Breast epithelium (tissue), 4 donors: ENCODE measurements around the gene RBM38. TPM values are rescaled to one million over a fixed set of nuclear protein-coding genes. Genes with fewer than 3 reads are reported as not detected.

Experiments
- DNase-seq, 2 donors: peaks; one replicate each; pipeline ENCODE4 v3.0.0-alpha.2; 2019; ENCODE audit warnings: low spot score in 2 of 2
- H3K27ac ChIP-seq, 2 donors: fragments of 200-600 bp; sonication (generic) in 1 of 2; one replicate each; pipeline ENCODE4 v1.5.1; 2016 to 2019; ENCODE audit warnings: mild to moderate bottlenecking in 1 of 2
- H3K27me3 ChIP-seq, 2 donors: fragments of 200-600 bp; sonication (generic) in 1 of 2; one replicate each; pipeline versions ENCODE4 v1.5.1 to v1.6.0; 2017 to 2019; ENCODE audit warnings: control low read depth in 1 of 2, mild to moderate bottlenecking in 1 of 2
- H3K36me3 ChIP-seq: fragments of 200-600 bp; one replicate; pipeline ENCODE4 v1.5.1; 2019
- H3K4me1 ChIP-seq, 2 donors: fragments of 200-600 bp; sonication (generic); one replicate each; pipeline ENCODE4 v1.5.1; 2016 to 2019; ENCODE audit warnings: control low read depth in 1 of 2
- H3K4me3 ChIP-seq, 3 donors: fragments of 200-600 bp; sonication (generic); 1 replicate in 2 of 3; 2 replicates in 1 of 3; pipeline ENCODE4 v1.5.1; 2016 to 2019; ENCODE audit warnings: mild to moderate bottlenecking in 3 of 3, moderate library complexity in 2 of 3
- H3K9me3 ChIP-seq, 2 donors: fragments of 200-600 bp; sonication (generic) in 1 of 2; one replicate each; pipeline ENCODE4 v1.5.1; 2016 to 2019; ENCODE audit warnings: control low read depth in 1 of 2
- POLR2A ChIP-seq: fragments of 450-650 bp; IDR thresholded peaks from one replicate; pipeline ENCODE4 v1.6.1; 2016; ENCODE audit warnings: antibody characterized with exemption, mild to moderate bottlenecking, moderate library complexity
- POLR2AphosphoS5 ChIP-seq, 3 donors: sonication (generic); formaldehyde crosslinking; IDR thresholded peaks; one replicate each; pipeline ENCODE4 v1.6.1; 2017; ENCODE audit warnings: antibody characterized with exemption in 3 of 3
- intact Hi-C: fragments of 100-400 bp; cut with DNase I; formaldehyde crosslinking; loops from one replicate; pipeline ENCODE4 v1.15.1; 2023; ENCODE audit warnings: low total_unique reads
- total RNA-seq, 3 donors: library from RNA; depleted of rRNA; stranded (reverse); fragments of >200 nt; gene quantifications; one replicate each; pipeline ENCODE4 v1.1.0, GENCODE V29; 2016
- TF ChIP-seq, protein P1 (sequence below), 3 donors: fragments of 450-650 bp; IDR thresholded peaks; one replicate each; pipeline ENCODE4 v1.5.1; 2016 to 2017; ENCODE audit warnings: antibody characterized with exemption in 3 of 3, mild to moderate bottlenecking in 3 of 3, moderate library complexity in 3 of 3

The RBM38 gene
- total RNA-seq, 3 donors from 2014 or later, result 5.1 to 13.5 (median 10.5) TPM

DNA sequence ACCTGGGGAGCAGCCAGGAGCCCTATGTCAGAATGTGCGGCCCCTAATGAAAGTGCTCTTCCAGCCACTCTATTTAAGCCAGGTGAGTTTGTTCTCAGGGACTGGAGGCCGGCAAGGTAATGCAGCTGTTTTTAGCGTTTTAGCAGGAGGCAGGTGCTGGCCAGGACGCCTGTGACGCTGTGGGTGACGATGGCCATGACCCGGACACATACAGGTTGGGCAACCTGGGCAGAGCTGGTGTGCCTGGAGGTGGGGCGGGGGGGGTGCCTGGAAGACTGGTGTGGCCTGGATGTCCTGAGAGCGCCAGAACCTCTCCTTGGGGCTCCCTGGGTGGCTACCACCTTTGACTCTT lies 51.7 kb downstream of the RBM38 start:
- H3K27ac ChIP-seq, result peak overlapping the region in 1 of 2 donors; percentile 93
- intact Hi-C loops, result no loop called here
- no peak for DNase-seq
- no peaks in the 10 kb centered on the region for H3K36me3 ChIP-seq
- no peak for TF ChIP-seq POLR2AphosphoS5 (IDR thresholded peaks at IDR 0.05)
- TF ChIP-seq, protein P1, sequence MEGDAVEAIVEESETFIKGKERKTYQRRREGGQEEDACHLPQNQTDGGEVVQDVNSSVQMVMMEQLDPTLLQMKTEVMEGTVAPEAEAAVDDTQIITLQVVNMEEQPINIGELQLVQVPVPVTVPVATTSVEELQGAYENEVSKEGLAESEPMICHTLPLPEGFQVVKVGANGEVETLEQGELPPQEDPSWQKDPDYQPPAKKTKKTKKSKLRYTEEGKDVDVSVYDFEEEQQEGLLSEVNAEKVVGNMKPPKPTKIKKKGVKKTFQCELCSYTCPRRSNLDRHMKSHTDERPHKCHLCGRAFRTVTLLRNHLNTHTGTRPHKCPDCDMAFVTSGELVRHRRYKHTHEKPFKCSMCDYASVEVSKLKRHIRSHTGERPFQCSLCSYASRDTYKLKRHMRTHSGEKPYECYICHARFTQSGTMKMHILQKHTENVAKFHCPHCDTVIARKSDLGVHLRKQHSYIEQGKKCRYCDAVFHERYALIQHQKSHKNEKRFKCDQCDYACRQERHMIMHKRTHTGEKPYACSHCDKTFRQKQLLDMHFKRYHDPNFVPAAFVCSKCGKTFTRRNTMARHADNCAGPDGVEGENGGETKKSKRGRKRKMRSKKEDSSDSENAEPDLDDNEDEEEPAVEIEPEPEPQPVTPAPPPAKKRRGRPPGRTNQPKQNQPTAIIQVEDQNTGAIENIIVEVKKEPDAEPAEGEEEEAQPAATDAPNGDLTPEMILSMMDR (IDR thresholded peaks at IDR 0.05), result no peak
- no peak for TF ChIP-seq POLR2A
- peaks cover 0 to 7% of the 10 kb centered on the region in 2 donors for H3K4me1 ChIP-seq
- H3K9me3 ChIP-seq, result no peaks in the 10 kb centered on the region
- H3K27me3 ChIP-seq, result no peaks in the 10 kb centered on the region
- H3K4me3 ChIP-seq, result no peak overlapping the region

DNA sequence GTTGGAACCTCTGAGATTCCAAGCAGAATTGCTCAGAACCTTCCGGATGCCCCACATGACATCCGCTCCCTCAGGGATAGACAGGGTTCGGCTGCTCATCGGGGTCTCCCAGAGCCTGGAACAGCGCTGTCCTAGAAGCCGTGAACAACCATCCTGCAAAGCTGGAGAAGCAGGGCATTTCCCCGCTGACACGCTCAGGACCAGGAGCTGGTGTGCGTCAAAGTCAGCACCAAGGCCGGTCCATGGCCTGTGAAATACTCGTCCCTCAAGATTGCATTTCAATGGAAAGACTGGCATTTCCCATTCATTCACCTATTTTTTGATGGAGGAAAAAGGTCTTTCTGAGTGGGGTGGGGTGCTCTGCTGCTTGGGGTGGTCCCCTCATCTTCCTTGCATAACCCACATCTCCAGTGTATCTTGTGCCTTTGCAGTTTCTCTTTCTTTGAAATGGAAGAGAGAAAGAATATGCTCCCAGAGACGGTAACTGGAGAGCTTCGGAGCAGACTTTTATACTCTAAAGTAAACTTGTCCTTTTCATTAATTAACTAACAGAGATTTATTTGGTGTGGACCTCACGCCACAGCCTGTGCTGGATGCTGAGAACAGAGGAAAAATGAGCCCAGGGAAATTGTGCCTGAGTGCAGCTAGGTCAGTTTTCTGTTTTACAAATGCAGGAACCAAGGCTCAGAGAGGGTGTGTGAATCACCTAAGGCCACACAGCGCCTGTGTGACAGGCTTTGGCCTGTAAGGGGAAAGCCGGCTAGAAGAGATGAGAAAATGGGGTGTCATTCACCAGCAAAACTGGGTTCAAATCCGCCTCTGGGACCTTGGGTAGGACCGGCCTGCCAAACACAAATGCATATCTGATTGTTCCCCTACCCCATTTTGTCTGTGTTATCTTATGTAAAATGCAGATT lies 52.4 kb downstream of the RBM38 start:
- Histone ChIP-seq H3K36me3 (no peaks in the 10 kb centered on the region), H3K4me1 (peaks cover 0 to 7% of the 10 kb centered on the region in 2 donors), H3K9me3 (no peaks in the 10 kb centered on the region), H3K27me3 (no peaks in the 10 kb centered on the region), H3K4me3 (no peak overlapping the region), H3K27ac (no peak overlapping the region)
- no peak for DNase-seq
- intact Hi-C loops, result no loop called here
- TF ChIP-seq POLR2AphosphoS5 (IDR thresholded peaks at IDR 0.05) (no peak), POLR2A (no peak)
- TF ChIP-seq, protein P1 (IDR thresholded peaks at IDR 0.05), result no peak

DNA sequence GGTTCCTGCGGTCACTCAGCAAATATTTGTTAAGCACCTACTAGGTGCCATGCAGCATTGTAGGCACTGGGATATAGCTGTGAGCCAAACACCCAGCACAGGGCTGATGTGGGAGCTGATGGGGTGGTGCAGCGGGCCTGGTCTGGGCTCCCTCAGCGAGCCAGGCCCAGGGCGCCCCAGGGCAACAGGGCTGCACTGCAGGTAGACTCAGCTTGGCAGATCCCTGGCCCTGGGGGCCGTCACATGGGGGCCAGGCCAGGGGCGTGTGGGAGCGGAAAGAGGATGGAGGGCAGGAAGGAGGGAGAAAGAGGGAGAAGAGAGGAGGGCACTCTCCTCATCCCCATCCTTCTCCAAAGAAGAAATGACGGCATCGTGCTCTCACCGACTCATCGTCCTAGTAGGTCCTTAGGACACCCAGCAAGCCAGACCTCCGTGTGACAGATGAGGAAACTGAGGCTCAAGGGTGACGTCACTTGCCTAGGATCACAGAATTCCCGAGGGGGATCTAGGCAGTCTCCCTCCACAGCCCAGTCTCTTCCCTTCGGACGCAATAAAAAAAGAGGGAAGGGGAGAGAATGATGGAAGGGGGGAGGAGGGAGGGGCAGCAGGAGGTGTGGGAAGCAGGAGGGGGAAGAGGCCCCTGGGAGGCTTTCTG lies 53.3 kb downstream of the RBM38 start:
- H3K4me3 ChIP-seq, result no peak overlapping the region
- intact Hi-C loops, result no loop called here
- no peak for DNase-seq
- H3K27me3 ChIP-seq, result no peaks in the 10 kb centered on the region
- TF ChIP-seq POLR2A, result no peak
- TF ChIP-seq, protein P1 (IDR thresholded peaks at IDR 0.05), result no peak
- no peak for TF ChIP-seq POLR2AphosphoS5 (IDR thresholded peaks at IDR 0.05)
- H3K36me3 ChIP-seq, result no peaks in the 10 kb centered on the region
- no peak overlapping the region for H3K27ac ChIP-seq
- peaks cover 0 to 7% of the 10 kb centered on the region in 2 donors for H3K4me1 ChIP-seq
- no peaks in the 10 kb centered on the region for H3K9me3 ChIP-seq

DNA sequence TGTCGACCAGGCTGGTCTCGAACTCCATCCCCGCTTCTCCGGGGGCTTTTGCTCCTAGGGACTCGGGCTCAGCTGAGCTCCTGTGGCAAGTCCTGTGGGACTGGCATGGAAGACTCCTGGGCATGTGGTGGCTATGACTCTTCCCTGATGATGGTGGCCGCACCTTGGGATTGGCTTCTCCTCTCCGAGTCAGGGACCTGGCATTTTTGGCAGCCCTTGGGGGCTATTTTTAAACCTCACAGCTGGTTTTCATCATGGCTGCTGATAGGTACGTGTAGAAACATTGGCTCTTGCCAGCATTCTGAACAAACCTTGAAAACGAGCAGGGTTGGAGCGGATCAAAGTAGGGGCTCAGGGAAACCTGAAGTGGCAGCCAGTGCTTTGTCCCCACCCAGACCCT lies 54.1 kb downstream of the RBM38 start:
- peaks cover 0 to 4% of the 10 kb centered on the region in 2 donors for H3K27me3 ChIP-seq
- no peak overlapping the region for H3K27ac ChIP-seq
- intact Hi-C loops, result no loop called here
- TF ChIP-seq POLR2A, result no peak
- TF ChIP-seq, protein P1 (IDR thresholded peaks at IDR 0.05), result no peak
- no peak for TF ChIP-seq POLR2AphosphoS5 (IDR thresholded peaks at IDR 0.05)
- no peak overlapping the region for H3K4me3 ChIP-seq
- peaks cover 0 to 7% of the 10 kb centered on the region in 2 donors for H3K4me1 ChIP-seq
- H3K36me3 ChIP-seq, result no peaks in the 10 kb centered on the region
- no peak for DNase-seq
- no peaks in the 10 kb centered on the region for H3K9me3 ChIP-seq

DNA sequence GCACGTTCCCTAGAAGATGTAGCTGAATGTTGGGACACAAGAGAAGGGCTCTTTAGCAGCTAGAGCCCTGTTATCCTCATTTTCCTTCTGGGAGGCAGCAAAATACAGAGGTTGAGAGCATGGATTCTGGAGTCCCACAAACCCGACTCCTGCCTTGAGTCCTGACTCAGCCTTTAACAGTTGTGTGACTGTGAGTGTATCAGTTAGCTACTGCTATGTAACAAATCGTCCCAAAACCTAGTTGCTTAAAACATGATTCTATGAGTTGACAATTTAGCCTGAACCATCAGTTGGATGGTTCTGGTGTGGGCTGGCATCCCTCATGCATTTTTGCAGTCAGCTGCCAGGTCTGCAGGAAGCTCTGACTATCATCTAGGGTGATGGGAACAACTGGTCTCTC lies 54.6 kb downstream of the RBM38 start:
- H3K4me1 ChIP-seq, result peaks cover 0 to 7% of the 10 kb centered on the region in 2 donors
- H3K27me3 ChIP-seq, result peaks cover 0 to 4% of the 10 kb centered on the region in 2 donors
- H3K36me3 ChIP-seq, result no peaks in the 10 kb centered on the region
- no peak for TF ChIP-seq POLR2AphosphoS5 (IDR thresholded peaks at IDR 0.05)
- no peak for TF ChIP-seq POLR2A
- TF ChIP-seq, protein P1 (IDR thresholded peaks at IDR 0.05), result no peak
- intact Hi-C loops, result no loop called here
- DNase-seq, result no peak
- H3K4me3 ChIP-seq, result no peak overlapping the region
- H3K27ac ChIP-seq, result no peak overlapping the region
- H3K9me3 ChIP-seq, result no peaks in the 10 kb centered on the region
